GM19397 (cell line): ENCODE results near the gene DNAI1.
"Not testable (repeated sequence)": the region's sequence is repeated elsewhere in the genome, so short reads cannot be mapped to it uniquely, and the experiment has no call there.

Source experiments
- ATAC-seq: cut with Tn5 transposase; IDR thresholded peaks from one replicate; pipeline ENCODE4 v1.9.1; 2021; ENCODE audit warnings: mild to moderate bottlenecking, moderate library complexity; ENCODE audit not compliant: unreplicated experiment

DNAI1 gene

DNA sequence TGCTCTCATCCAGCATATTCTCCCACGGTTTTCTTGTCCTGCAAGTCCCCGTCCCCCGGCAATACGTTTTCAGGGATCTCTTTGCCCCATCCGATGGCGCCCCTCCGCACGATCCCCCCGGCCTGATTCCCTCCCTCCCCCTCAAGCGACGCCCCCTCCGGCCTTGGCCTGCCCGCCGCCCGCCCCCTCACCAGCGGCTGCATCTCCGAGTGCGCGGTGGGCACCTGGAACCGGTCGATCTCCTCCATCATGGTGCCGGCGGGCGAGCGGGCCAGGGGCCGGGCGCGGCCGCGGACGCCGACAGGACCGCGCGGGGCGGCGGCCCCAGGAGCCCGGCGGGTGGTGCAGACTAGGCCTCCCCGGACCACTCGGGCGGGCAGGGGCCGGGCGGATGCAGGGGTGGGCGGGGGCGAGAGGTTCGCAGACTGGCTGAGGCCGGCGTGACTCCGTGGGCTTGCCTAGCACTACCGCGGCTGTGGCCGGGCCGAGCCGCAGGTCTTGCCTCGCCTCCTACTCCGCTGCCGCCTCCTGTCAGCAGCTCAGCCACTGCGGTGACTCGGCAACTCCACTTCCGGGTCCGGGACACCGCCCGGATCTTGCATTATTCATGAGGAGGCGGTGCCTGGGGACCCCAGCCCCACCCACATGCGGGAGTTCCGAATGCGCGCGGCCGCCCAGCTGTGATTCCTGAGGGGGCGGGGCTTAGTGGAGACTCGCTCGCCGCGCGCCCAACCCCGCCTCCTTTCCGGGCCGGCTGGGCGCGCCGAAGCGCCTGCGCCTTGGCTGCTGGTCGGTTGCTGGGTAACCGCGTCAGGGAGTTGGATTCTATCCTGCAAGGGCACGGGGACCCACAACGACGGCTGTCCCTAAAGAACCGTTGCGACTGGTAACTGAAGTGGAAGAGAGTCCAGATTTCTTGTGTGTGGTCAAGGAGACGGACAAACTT is at the start of gene DNAI1, which contains the start of gene FAM219A:
Gene DNAI1, plus strand, starts transcription at position 793 of the 946 bp plus-strand sequence. CDS start 201 bp downstream, outside the sequence.
Gene FAM219A, minus strand, starts transcription at position 558 of the 946 bp plus-strand sequence. Its CDS starts 307 bp downstream, at position 251.
- peak; percentile 96 for ATAC-seq

DNA sequence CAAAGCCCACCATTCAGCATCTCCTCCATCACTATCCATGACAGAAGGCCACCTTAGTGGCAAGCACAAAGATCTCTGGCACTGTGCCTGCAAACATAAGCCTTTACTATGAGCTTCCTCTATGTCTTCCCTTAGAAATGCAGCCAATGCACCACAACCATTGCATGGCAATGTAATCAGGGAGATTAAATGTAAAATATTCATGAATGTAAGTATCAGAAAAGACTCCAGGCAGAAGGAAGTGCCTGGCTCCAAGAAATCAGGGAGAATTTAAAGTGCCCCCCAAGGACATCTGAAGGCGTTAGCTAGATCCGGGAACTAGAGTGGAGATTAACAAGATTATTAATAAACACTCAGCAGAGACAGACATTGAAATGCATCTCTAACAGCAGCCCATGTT is 49.5 kb upstream of the DNAI1 start:
- no peak for ATAC-seq

DNA sequence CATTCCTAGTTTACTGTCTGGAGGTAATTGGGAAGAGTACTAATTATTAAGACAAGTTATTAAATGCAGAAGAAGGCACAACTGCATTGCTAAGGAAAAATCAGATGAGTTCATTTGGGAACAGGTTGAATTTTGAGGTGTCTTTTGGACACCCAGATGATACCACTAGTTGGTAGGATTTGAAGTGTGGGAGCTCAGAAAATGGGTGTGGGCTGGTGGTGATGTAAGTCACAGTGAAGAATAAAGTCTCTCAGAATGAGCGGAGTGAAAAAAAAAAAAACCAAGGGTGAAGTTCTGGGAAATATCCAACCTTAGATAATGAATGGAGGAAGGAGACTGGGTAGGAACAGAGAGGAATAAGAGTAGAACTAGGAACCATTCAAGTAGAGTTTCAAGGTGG is 46.3 kb upstream of the DNAI1 start:
- no peak for ATAC-seq

DNA sequence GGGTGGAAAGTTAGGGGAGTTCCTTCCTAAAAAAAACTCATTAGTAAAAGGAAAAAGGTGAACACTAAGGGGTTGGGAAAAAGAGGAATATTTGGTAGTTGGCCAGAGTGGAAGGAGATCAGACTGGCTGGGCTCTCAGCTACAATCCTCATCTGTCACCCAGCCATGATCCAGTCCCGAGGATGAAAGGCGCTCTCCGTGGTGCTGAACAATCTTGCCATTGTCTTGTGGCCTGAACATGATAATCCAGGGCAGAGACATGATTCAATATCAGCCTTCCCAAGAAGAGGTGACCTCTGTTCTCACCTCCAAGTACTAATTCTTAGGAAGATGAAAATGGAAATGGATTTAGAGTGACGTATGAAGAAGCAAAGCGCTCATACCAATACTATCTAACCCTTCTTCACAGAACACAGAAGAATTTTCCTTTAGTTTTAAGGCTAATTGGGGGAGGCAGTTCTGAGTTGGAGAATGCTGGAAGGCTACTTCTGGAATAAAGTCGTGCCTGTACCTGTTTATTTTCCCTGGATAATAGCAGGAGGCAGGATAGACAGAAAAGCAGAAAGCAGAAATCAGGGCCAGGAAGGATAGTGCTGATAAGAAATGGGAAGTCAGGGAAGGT is 45.3 kb upstream of the DNAI1 start:
- no peak for ATAC-seq

DNA sequence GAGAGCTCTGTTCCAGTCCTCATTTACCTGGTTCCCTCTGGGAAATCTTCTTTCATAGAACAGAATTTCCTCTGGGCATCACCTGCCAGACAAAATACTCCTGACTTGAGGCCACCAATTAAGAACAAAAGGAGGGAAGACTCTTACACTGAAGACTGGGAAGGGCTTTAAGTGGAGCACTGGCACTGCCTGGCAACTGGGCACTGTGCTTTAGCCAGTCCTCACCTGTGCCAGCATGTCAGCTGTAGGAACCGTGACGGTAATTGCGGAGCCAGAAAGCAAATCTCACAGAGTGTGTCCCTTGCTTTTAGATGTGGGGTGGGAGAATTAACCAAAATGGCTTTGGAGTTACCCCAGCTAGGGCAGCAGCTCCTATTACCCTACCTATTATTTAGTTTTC is 40.9 kb upstream of the DNAI1 start:
- no peak for ATAC-seq

DNA sequence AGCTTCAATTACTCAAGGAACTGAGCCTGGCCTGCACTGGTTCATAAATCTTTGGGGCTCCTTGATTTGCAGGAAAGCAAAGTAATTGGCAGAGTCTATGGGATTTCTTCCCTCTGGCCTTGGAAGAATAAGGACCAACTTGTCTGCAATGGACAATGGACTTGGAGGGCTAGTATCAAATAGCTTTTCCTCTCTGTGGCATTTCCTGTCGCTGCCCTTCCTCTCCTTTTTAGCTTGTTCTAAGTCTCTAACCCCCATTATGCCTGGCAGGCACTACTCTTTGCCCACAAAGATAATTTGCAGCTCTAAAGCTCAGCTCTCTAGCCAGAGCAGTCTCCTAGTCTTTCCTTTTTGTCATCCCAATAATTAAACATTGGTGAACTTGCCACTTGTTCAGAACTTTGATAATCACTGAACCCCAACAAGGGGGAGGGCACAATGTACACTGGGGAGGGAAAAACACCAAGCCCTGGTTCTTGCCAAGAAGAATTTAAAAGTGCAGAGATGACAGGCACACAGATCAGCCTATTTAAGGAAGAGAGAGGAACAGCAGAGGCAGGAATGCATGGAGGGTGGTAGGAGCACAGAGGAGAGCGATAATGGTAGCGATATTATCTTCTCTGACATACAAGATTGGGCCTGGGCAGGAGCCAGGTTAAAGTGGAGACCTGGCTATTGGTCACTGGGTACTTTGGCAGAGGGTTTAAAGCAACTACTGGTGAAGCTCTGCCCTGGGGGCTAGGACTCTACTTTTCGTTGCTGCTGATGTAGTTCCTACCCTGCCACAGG is 38.7 kb upstream of the DNAI1 start:
- ATAC-seq = no peak

DNA sequence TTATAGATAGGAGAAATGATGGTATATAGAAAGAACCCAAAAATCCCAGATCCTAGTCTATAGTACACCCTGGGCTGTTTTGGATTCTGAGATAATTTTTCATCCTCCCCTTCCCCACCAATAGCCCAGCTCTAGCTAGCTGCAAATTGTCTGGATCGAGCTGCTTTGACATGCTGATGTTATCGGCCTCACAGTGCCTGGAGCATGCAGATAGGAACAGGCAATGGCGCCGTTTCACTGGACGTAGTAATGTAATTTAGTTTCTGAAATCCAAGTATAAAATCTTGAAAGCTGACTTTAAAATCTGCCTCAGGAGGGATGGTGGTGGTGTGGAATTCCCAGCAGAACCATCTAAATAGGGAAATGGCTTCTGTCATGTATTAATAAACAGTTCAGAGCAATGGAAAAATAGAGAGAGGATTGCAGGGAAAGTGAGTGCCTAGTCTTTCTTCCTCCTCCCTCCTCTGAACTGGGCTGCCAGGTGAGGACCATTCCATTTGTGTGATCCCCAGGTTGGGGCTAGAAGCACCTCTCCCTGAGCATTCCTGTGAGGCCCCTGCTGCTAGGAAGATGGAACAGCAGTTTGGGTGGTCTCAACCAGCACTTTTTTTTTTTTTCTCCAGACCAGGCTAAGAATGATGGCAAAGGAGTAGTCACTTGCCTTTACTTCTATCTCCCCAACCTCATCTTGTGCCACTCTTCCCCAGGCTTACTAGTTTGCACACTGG is 32.1 kb upstream of the DNAI1 start:
- no peak for ATAC-seq

DNA sequence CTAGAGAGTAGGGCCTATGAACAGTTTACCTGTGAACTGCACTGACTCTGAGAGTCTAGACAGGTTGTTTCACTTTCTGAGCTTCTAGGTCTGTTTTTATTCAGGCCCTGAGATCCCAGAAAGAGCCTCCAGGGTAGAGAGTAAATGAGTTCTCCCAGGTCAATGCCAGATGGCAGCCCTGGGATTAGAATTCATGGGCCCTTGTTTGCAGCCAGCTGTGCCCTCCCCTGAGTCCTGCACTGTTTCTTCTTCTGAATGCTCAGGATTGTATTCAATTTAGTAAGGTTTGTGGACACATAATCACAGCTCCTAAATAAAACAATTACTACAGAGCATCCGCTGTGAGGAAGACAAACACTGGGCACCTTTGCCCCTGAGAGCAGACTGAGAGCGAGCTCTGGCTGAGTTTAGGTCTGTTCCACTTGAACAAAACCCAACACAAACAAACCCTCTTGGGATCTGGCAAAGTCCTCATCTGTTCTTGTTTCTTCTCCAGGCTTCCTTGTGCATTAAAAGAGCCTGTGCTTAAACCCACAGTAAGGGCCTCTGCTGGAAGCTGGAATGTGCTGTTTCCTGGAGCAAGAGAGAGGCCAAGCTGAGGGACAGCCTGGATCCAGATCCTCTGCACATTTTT is 30.2 kb upstream of the DNAI1 start:
- ATAC-seq = no peak

DNA sequence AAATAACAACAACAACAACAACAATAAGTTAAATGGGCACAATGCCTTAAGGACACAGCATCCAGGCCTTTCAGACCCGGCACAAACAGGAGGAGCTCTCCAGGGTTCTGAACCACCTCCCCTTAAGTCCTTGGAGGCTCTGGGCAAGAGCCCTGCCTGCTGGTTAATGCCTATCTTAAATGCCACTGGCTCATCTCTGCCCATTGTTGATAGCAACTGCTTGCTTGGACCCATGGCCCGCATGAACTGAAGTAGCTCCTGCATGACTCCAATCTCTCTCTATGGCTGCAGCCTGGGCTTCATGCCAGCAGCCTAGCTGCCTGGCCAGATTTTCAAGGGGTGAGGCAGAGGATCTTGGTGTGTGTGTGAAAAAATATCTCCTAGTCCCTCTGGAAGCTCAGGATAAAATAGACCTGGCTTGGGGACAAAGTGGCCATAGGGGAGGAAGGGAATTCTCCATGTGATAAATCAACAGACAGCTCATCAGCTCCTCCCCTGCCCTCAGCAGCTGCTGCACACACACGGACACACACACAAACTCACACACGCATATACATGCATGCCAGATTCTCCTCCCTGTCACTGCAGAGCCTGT is 27.7 kb upstream of the DNAI1 start:
- ATAC-seq = no peak

DNA sequence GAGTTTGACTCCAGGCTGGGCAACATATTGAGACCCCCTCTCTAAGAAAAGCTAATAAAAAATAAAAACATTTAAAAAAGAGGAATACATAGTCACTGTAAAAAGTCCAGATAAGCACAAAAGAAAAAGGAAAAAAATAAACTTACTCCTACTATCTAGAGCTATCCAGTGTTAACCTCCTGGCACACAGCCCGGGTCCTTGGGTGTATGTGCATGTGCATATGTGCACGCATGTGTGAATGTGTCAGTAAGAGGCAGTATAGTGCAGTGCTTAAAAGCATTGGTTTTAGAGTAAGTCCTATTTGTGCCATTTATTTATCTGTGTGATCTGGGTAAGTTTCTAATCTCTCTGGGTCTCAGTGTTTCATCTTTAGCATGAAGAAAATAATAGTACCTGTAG is 26.9 kb upstream of the DNAI1 start:
- ATAC-seq = no peak

DNA sequence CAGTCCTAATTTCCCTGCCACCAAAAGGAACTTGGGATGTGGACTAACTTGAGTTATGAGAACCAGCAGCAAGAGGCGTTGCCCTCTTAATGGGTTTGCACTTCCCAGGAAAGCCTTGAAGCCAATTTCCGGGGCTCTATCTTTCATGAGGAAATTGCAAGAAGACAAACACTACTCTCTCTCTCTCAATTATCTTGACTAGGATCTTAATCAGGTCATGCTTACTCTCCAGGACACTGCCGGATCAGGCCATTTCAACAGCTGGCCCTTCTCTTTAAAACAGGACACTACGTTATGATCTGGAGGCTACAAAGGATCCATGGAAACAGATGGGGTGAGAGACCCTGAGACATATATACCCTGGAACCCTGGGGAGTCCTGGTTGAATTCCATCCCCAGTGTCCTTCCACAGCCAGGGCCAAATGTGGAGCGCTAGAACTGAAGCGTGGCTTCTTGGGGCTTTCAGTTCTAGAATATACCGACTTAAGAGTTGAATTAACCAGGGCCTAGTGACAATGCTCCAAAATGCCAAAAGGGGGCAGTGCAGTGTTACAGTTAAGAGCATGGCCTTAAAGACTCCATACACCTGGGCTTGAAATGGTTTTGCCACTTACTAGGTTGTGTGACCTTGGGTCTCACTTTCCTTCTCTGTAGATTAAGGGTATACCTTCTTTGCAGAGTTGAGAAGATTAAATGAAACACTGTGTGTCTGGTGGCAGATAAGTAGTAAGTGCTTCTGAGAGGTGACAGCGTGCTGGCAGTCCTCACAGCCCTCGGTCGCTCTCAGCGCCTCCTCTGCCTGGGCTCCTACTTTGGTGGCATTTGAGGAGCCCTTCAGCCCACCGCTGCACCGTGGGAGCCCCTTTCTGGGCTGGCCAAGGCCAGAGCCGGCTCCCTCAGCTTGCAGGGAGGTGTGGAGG is 21.3 kb upstream of the DNAI1 start:
- no peak for ATAC-seq

DNA sequence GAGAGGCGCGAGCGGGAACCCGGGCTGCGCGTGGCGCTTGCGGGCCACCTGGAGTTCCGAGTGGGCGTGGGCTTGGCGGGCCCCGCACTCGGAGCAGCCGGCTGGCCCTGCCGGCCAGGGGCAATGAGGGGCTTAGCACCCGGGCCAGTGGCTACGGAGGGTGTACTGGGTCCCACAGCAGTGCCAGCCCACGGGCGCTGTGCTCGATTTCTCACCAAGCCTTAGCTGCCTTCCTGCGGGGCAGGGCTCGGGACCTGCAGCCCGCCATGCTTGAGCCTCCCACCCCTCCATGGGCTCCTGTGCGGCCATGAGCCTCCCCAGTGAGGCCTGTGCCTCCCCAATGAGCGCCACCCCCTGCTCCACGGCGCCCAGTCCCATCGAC is 20.7 kb upstream of the DNAI1 start:
- not testable (repeated sequence) for ATAC-seq

DNA sequence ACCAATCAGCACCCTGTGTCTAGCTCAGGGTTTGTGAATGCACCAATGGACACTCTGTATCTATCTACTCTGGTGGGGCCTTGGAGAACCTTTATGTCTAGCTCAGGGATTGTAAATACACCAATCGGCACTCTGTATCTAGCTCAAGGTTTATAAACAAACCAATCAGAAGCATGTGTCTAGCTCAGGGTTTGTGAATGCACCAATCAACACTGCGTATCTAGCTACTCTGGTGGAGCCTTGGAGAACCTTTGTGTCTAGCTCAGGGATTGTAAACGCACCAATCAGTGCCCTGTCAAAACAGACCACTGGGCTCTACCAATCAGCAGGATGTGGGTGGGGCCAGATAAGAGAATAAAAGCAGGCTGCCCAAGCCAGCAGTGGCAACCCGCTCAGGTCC is 20.1 kb upstream of the DNAI1 start:
- not testable (repeated sequence) for ATAC-seq

DNA sequence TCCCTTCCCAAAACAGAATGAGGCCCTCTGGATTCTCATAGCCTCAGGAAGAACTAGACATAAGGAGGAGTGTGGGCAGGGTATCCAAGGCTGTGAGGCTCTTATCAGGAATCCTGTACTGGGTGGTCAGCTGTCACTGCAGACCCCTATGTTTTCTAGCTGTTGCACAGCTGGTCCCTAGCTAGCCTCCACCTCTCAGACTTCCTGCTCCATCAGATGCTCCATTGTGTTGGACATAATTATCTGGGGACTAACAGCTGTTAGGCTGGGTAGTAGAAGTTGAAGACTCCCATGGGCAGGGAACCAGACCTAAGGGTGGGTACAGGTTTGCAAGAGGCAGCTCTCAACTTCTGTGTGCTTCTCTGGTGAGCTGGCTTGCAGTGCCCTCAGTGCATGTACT is 18.6 kb upstream of the DNAI1 start:
- ATAC-seq = no peak

DNA sequence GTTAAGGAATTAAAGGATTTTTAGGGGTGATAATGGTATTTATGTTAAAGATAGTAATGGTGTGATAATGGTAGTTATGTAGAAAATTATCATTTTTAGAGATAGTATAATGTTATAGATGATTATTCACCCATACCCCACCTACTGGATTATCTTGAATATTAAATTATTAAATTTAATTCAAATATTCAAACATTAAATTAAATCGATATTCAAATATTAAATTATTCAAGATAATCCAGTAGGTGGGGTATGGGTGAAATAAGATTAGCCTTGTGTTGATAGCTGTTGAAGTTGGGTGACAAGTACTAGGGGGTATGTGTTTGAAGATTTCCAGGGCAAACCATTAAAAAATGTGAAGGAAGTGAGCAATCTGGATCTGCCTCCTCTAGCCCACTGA is 15.8 kb upstream of the DNAI1 start:
- ATAC-seq = no peak

DNA sequence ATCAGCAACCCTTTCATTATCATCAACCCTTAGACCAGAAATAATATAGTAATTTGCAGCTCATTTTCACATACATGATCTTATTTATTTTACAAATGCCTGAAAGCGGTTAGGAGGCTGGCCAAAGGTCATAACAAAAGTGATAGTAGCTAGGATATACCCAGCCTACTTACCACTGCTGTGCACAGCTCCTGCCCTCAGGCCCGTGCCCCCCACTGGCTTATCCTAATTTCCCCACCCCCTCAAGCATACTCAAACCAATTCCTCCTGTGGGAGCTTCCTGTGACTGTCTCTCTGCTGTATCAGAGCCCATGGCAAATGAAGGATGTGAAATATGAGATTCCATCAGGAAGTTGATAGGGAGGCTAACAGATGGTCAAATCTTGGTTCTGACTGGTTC is 15.1 kb upstream of the DNAI1 start:
- ATAC-seq = no peak

DNA sequence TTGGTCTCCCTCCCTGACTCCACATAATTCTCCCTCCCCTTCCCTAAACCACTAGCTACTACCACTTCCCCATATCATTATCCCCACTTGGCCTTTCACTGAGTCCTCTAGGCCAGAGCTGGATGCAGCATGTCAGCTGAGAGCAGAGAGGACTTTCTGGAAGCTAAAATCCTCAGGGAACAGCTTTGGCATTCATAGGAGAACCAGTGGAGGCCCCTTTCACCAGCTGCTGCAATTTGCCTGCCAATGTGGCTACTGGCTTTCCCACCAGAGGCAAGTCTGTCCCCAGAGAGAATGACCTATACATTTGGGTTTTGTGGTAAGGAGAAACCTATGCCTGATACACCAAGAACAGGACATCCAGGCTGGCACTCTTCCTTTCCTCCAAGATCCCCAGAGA is 14.6 kb upstream of the DNAI1 start:
- no peak for ATAC-seq

DNA sequence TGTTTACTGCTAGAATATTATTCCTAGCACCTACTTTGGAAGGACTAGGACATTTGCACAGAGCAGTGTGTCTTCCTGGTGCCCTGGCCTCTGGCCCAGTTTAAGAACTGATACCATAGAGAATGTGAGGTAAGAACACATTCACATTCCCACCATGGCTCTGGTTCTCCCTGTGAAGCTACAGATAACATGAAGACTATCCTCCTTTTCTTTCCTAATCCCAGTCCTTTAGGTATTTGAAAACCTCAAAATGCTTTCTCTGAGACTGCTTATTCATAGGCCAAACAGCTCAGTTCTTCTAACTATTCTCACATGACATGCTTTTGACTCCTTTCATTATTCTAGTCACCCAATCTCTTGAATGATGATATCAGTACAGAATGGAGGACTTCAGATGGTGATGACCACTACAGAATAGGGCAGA is 12.1 kb upstream of the DNAI1 start:
- no peak for ATAC-seq

DNA sequence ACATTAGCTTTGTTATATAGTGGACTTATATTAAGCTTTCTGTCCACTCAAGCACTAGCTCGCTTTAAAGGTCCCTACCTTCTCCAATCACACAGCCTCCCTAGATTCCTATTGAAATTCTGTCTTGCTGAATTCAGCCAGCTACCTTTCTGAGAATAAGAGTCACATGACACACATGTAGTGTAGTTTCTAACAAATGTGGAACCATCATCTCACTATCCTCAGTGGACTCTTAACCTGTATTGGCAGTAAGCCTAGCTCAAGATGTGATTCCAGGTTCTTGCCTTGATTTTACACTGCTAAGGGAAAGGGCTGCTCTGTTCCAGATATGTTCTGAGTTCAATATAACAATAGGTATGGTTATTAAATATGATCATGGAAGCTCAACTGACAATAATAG is 11.7 kb upstream of the DNAI1 start:
- ATAC-seq = no peak
